K562 (cell line): ENCODE results near the gene BRINP1. TPM values are rescaled to one million over a fixed set of nuclear protein-coding genes. Genes with fewer than 3 reads are reported as not detected.

Source experiments
- ATAC-seq: fragments of 200-7000 bp; cut with Tn5 transposase; 3 replicates; pipeline ENCODE4 v1.9.1; 2020; ENCODE audit warnings: moderate library complexity
- BruUV-seq: library from RNA; stranded (reverse); fragments of 400-500 nt; replicated peaks from 2 replicates; lab custom pipeline; 2021; lab: Mats Ljungman, UMichigan
- CTCF ChIA-PET: fragments of 300-600 bp; formaldehyde crosslinking; extraction: SDS; loops from one replicate; lab custom pipeline; 2021; ENCODE audit warnings: low intra/inter-chr PET ratio; lab: Yijun Ruan, JAX
- POLR2A ChIA-PET: fragments of 300-600, 350-650 bp; sonication (Branson Sonifier 250); formaldehyde crosslinking; extraction: SDS; loops from one replicate; lab custom pipeline; 2021; ENCODE audit warnings: antibody characterized with exemption, inconsistent platforms; lab: Yijun Ruan, JAX
- DNase-seq, 4 experiments: peaks; one replicate each; pipeline versions ENCODE4 v3.0.0 to v3.0.0-alpha.2; 2011 to 2018; ENCODE audit warnings: low spot score in 3 of 4, mixed read lengths in 3 of 4; ENCODE audit errors: extremely low read depth in 1 of 4
- FAIRE-seq: peaks from 2 replicates; lab custom pipeline; 2011; peaks lifted over from hg19 to GRCh38; lab: Jason Lieb, UNC
- H2AFZ ChIP-seq: 2 replicates; pipeline ENCODE4 v1.6.0; 2011; ENCODE audit warnings: low read depth, low read length, control low read depth, inconsistent platforms
- H3K27ac ChIP-seq: fragments of 200-600 bp; 3 replicates; pipeline ENCODE4 v1.8.0; 2011; ENCODE audit warnings: low read depth, mild to moderate bottlenecking, control low read depth, inconsistent platforms, low read length, moderate library complexity, mixed read lengths; ENCODE audit errors: extremely low read depth
- H3K27me3 ChIP-seq, 2 experiments: fragments of 300-600 bp in 1 of 2; 2 replicates in 1 of 2; 3 replicates in 1 of 2; pipeline versions ENCODE4 v1.6.0 to v1.8.0; 2011; ENCODE audit warnings: inconsistent platforms in 2 of 2, low read length in 2 of 2, mild to moderate bottlenecking in 1 of 2, mixed read lengths in 1 of 2, moderate library complexity in 1 of 2; ENCODE audit not compliant: control insufficient read depth in 2 of 2, insufficient read depth in 2 of 2
- H3K36me3 ChIP-seq: fragments of 300-600 bp; 3 replicates; pipeline ENCODE4 v1.8.0; 2011; ENCODE audit warnings: mild to moderate bottlenecking, low read length, inconsistent platforms; ENCODE audit not compliant: control insufficient read depth, insufficient read depth
- H3K4me1 ChIP-seq, 2 experiments: fragments of 200-600 bp in 1 of 2; replicated peaks in 1 of 2; 2 replicates in 1 of 2; 3 replicates in 1 of 2; pipeline versions ENCODE4 v1.5.1 to v1.8.0; 2011; ENCODE audit warnings: inconsistent platforms in 2 of 2, low read length in 2 of 2, mild to moderate bottlenecking in 1 of 2, mixed read lengths in 1 of 2, moderate library complexity in 1 of 2; ENCODE audit not compliant: control insufficient read depth in 2 of 2, insufficient read depth in 2 of 2
- H3K4me2 ChIP-seq: 2 replicates; pipeline ENCODE4 v1.6.1; 2011; ENCODE audit warnings: low read length, control low read depth, inconsistent platforms, mixed read lengths; ENCODE audit not compliant: insufficient read depth
- H3K4me3 ChIP-seq: fragments of 200-600 bp; sonication (generic), shearing (Covaris generic); 2 replicates; pipeline ENCODE4 v1.5.1; 2016; ENCODE audit warnings: control low read depth, inconsistent platforms
- H3K79me2 ChIP-seq: fragments of 200-600 bp; 3 replicates; pipeline ENCODE4 v1.8.0; 2011; ENCODE audit warnings: low read length, inconsistent platforms; ENCODE audit not compliant: control insufficient read depth, insufficient read depth
- H3K9ac ChIP-seq, 2 experiments: 2 replicates each; pipeline versions ENCODE4 v1.6.0 to v1.6.1; 2011; ENCODE audit warnings: low read depth in 2 of 2, low read length in 2 of 2, control low read depth in 1 of 2, inconsistent platforms in 1 of 2, mild to moderate bottlenecking in 1 of 2, mixed read lengths in 1 of 2; ENCODE audit not compliant: insufficient read depth in 1 of 2
- H3K9me1 ChIP-seq: one replicate; pipeline ENCODE4 v1.6.0; 2011; ENCODE audit warnings: inconsistent platforms, mild to moderate bottlenecking, low read length, moderate library complexity; ENCODE audit not compliant: control insufficient read depth, insufficient read depth
- H3K9me3 ChIP-seq: replicated peaks from 2 replicates; pipeline ENCODE4 v1.5.1; 2011; ENCODE audit warnings: low read depth, low read length, inconsistent platforms; ENCODE audit not compliant: control insufficient read depth, insufficient read depth
- H4K20me1 ChIP-seq: replicated peaks from 2 replicates; pipeline ENCODE4 v1.6.1; 2011; ENCODE audit warnings: low read length, inconsistent platforms, mixed read lengths; ENCODE audit not compliant: control insufficient read depth, insufficient read depth
- ELF4 ChIP-seq: fragments of 450-650 bp; formaldehyde crosslinking; IDR thresholded peaks from 2 replicates; pipeline ENCODE4 v1.4.0; 2022; ENCODE audit warnings: missing genetic modification characterization
- EWSR1 ChIP-seq: fragments of 450-650 bp; IDR thresholded peaks from 2 replicates; pipeline ENCODE4 v1.6.1; 2018; ENCODE audit warnings: borderline replicate concordance, mild to moderate bottlenecking, low read depth, moderate library complexity; ENCODE audit not compliant: partially characterized antibody
- KHSRP ChIP-seq: fragments of 450-650 bp; IDR thresholded peaks from 2 replicates; pipeline ENCODE4 v1.6.1; 2017
- KLF1 ChIP-seq: fragments of 450-650 bp; IDR thresholded peaks from 2 replicates; pipeline ENCODE4 v1.6.1; 2016; ENCODE audit warnings: missing genetic modification characterization, missing compliant biosample characterization
- MCM2 ChIP-seq: fragments of 450-650 bp; IDR thresholded peaks from 2 replicates; pipeline ENCODE4 v1.6.1; 2017; ENCODE audit warnings: low read depth, mild to moderate bottlenecking
- NUFIP1 ChIP-seq: fragments of 450-650 bp; IDR thresholded peaks from 2 replicates; pipeline ENCODE4 v1.6.1; 2018; ENCODE audit not compliant: partially characterized antibody
- PML ChIP-seq: IDR thresholded peaks from 2 replicates; pipeline ENCODE4 v1.6.1; 2012; ENCODE audit warnings: low read length, inconsistent platforms
- RCOR1 ChIP-seq, 2 experiments: IDR thresholded peaks; 2 replicates each; pipeline ENCODE4 v1.6.1; 2012; ENCODE audit warnings: low read depth in 2 of 2, low read length in 2 of 2, borderline replicate concordance in 1 of 2, improper control_type of control experiment in 1 of 2
- STAG1 ChIP-seq: sonication (generic); formaldehyde crosslinking; IDR thresholded peaks from 2 replicates; pipeline ENCODE4 v1.5.0; 2020; ENCODE audit warnings: missing genetic modification reagents, borderline replicate concordance
- STAT5A ChIP-seq: IDR thresholded peaks from 2 replicates; pipeline ENCODE4 v1.6.1; 2012; ENCODE audit warnings: low read length, inconsistent platforms, borderline replicate concordance
- TFAM ChIP-seq: fragments of 250-450 bp; sonication (Bioruptor Pico); conservative IDR thresholded peaks from 2 replicates; pipeline ENCODE4 v1.5.0; 2021; ENCODE audit warnings: mild to moderate bottlenecking, moderate library complexity
- ZNF766 ChIP-seq: fragments of 200-800 bp; sonication (Bioruptor generic); conservative IDR thresholded peaks from 2 replicates; pipeline ENCODE4 v1.6.1; 2016; ENCODE audit warnings: missing genetic modification characterization, missing compliant biosample characterization
- WGBS: fragments of 100-300 bp; shearing (Covaris generic); methylation state at CpG from one replicate; pipeline ENCODE4 v1.1.6; 2016; ENCODE audit warnings: low coverage, mixed read lengths; ENCODE audit not compliant: insufficient coverage; ENCODE audit errors: missing lambda C conversion rate; 5-methylcytosine and 5-hydroxymethylcytosine counted together
- in situ Hi-C: fragments of 300-500 bp; cut with MboI; formaldehyde crosslinking; loops from 4 replicates; pipeline ENCODE4 v1.15.0; 2018; ENCODE audit warnings: inconsistent platforms, mixed read lengths
- intact Hi-C: fragments of 100-400 bp; cut with micrococcal nuclease; formaldehyde crosslinking; loops from 2 replicates; pipeline ENCODE4 v1.14.2; 2022
- polyA plus RNA-seq, 8 experiments: library from polyadenylated mRNA; depleted of rRNA in 4 of 8; stranded (reverse) in 5 of 8; unstranded in 3 of 8; fragments of >200 nt; fragmentation: Nextera tagmentation in 2 of 8; fragmentation: Illumina TruSeq in 1 of 8; extraction: Ambion mirVana in 2 of 8; extraction: Trizol in 1 of 8; gene quantifications; 2 replicates each; pipeline versions ENCODE4 v1.2.1 to v1.2.3, GENCODE V29; 2011 to 2014; ENCODE audit warnings: inconsistent platforms in 1 of 8, missing spikeins in 1 of 8
- total RNA-seq, 7 experiments: library from RNA; depleted of rRNA in 6 of 7; stranded (reverse); fragments of >200 nt in 6 of 7; fragmentation: Illumina TruSeq in 2 of 7; extraction: Trizol in 2 of 7; gene quantifications; 2 replicates each; pipeline versions ENCODE4 v1.2.1 to v1.2.3, GENCODE V29; 2011 to 2021; ENCODE audit warnings: low replicate concordance in 1 of 7
- TF ChIP-seq, protein P1 (sequence below): fragments of 450-650 bp; formaldehyde crosslinking; IDR thresholded peaks from 2 replicates; pipeline ENCODE4 v1.4.0; 2020; ENCODE audit warnings: mild to moderate bottlenecking
- TF ChIP-seq, protein P2 (sequence below), 2 experiments: fragments of 450-650 bp in 1 of 2; sonication (generic) in 1 of 2; formaldehyde crosslinking in 1 of 2; IDR thresholded peaks in 1 of 2; conservative IDR thresholded peaks in 1 of 2; 2 replicates each; pipeline versions ENCODE4 v1.6.1 to v1.8.1; 2016 to 2023; ENCODE audit warnings: mild to moderate bottlenecking in 2 of 2, moderate library complexity in 2 of 2, inconsistent platforms in 1 of 2, missing genetic modification reagents in 1 of 2

The BRINP1 gene
- total and polyA plus RNA-seq, 9 of the 15 experiments (the other 6 are each of a cell fraction or from before 2014, with no cell fraction given): not detected

DNA sequence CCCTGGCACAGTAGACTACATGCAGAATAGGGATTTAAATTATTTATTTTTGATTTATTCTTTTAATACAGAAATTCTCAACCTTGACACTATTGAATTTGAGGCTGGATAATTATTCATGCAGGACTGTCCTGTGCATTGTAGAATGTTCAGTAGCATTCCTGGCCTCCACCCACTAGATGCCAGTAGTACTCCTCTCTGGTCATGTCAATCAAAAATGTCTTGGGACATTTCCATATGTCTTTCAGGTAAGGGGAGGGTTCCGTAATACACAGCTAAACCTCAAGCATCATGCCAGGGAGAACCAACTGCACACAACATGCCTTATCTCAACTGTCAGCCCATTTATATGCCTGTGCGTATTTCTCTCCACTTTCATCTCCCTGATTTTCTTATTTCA, 231.8 kb downstream of the BRINP1 start:
- no peak overlapping the region for H3K4me2 ChIP-seq
- TF ChIP-seq PML (no peak), KHSRP (no peak), STAG1 (no peak), STAT5A (no peak), ELF4 (no peak), EWSR1 (no peak)
- ChIA-PET CTCF (no interaction called here), POLR2A (interaction anchor here (0.6 kb wide), 1 partner anchor 179 kb away, joined by 3 read pairs; no protein-coding TSS in a partner anchor)
- ATAC-seq (no peak), DNase-seq (no peak), FAIRE-seq (no peak)
- intact Hi-C loops (no loop called here), in situ Hi-C loops (no loop called here)
- no peak overlapping the region for H3K9ac ChIP-seq
- H2AFZ ChIP-seq: no peak overlapping the region
- no peaks in the 10 kb centered on the region for H3K27me3 ChIP-seq
- H3K79me2 ChIP-seq: no peaks in the 10 kb centered on the region
- H3K9me3 ChIP-seq: no peaks in the 10 kb centered on the region
- no peaks in the 10 kb centered on the region for H3K9me1 ChIP-seq
- H3K27ac ChIP-seq: no peak overlapping the region
- H4K20me1 ChIP-seq: no peaks in the 10 kb centered on the region
- H3K4me3 ChIP-seq: no peak overlapping the region
- no peaks in the 10 kb centered on the region for H3K36me3 ChIP-seq
- no TSS peak for BruUV-seq
- H3K4me1 ChIP-seq: no peaks in the 10 kb centered on the region
- 0% methylated on average over 2 of the region's 2 CpGs for WGBS

DNA sequence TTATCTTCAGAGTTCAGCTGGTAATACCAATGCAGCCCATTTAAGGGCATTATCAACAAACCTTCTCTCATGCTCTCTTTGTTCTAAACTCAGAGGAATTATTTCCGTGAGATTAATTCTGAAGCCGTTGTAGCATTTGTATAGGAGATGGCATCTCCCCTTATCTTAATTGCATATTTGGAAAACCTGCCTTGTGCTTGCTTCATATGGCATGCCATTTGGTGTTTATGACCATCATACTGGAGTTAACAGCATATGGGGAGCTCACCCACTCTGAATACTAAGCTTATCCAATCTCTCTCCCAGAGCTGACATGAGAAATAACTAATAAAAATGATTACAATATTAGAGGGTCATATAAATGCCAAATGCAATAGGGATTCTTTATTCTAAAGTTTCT, 243.2 kb downstream of the BRINP1 start:
- DNase-seq (no peak), FAIRE-seq (no peak), ATAC-seq (no peak)
- BruUV-seq: no TSS peak
- H3K9ac ChIP-seq: no peak overlapping the region
- H2AFZ ChIP-seq: no peak overlapping the region
- H3K27me3 ChIP-seq: no peaks in the 10 kb centered on the region
- H3K4me3 ChIP-seq: no peak overlapping the region
- no peaks in the 10 kb centered on the region for H3K79me2 ChIP-seq
- no peaks in the 10 kb centered on the region for H3K4me1 ChIP-seq
- no peaks in the 10 kb centered on the region for H3K9me3 ChIP-seq
- WGBS: 0% methylated on average over 2 of the region's 2 CpGs
- ChIA-PET CTCF (no interaction called here), POLR2A (no interaction called here)
- no peaks in the 10 kb centered on the region for H4K20me1 ChIP-seq
- no peak overlapping the region for H3K27ac ChIP-seq
- H3K9me1 ChIP-seq: no peaks in the 10 kb centered on the region
- intact Hi-C loops (no loop called here), in situ Hi-C loops (no loop called here)
- no peak overlapping the region for H3K4me2 ChIP-seq
- H3K36me3 ChIP-seq: no peaks in the 10 kb centered on the region
- TF ChIP-seq STAT5A: no peak
- TF ChIP-seq MCM2: no peak
- no peak for TF ChIP-seq KLF1 (tag)
- TF ChIP-seq, protein P1, sequence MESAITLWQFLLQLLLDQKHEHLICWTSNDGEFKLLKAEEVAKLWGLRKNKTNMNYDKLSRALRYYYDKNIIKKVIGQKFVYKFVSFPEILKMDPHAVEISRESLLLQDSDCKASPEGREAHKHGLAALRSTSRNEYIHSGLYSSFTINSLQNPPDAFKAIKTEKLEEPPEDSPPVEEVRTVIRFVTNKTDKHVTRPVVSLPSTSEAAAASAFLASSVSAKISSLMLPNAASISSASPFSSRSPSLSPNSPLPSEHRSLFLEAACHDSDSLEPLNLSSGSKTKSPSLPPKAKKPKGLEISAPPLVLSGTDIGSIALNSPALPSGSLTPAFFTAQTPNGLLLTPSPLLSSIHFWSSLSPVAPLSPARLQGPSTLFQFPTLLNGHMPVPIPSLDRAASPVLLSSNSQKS (CRISPR knock-in tag): no peak
- TF ChIP-seq, protein P2, sequence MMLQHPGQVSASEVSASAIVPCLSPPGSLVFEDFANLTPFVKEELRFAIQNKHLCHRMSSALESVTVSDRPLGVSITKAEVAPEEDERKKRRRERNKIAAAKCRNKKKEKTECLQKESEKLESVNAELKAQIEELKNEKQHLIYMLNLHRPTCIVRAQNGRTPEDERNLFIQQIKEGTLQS (IDR thresholded peaks at IDR 0.05): no peak
- TF ChIP-seq, protein P2 (CRISPR knock-in tag; conservative IDR thresholded peaks at IDR 0.05): no peak
- no peak for TF ChIP-seq TFAM
- TF ChIP-seq ZNF766 (CRISPR knock-in tag): no peak
- TF ChIP-seq RCOR1 (IDR thresholded peaks at IDR 0.05; ENCODE audit: borderline replicate concordance in 1 of 2, low read depth in 2 of 2, low read length in 2 of 2): no peak
- TF ChIP-seq NUFIP1: no peak
